GM12864 (cell line): ENCODE results near the gene ZNF683.

Experiments used
- DNase-seq: peaks from one replicate; pipeline ENCODE4 v3.0.0-alpha.2; 2011; ENCODE audit warnings: low read depth
- H3K4me3 ChIP-seq: 2 replicates; pipeline ENCODE4 v1.5.1; 2011; ENCODE audit warnings: mild to moderate bottlenecking, low read depth, low read length, control low read depth
- CTCF ChIP-seq: IDR thresholded peaks from 2 replicates; pipeline ENCODE4 v1.5.1; 2011; ENCODE audit warnings: low read depth, mild to moderate bottlenecking, moderate library complexity, low read length, control low read depth, inconsistent platforms; ENCODE audit errors: missing control alignments

Gene ZNF683

GRCh38 chr1:26317146-26317545 lies 55.4 kb downstream of the ZNF683 start:
- no peak for TF ChIP-seq CTCF
- no peak for DNase-seq
- H3K4me3 ChIP-seq, result peak overlapping the region; percentile 60; the same call in 1 of the 2 replicates

- H3K4me3 ChIP-seq, result no peak overlapping the region; the same call in 1 of the 2 replicates
- no peak for DNase-seq
- TF ChIP-seq CTCF, result no peak
Observed at GRCh38 chr1:26315874-26316850, 56.4 kb downstream of the ZNF683 start.

GRCh38 chr1:26314501-26314900 lies 58.0 kb downstream of the ZNF683 start:
- DNase-seq, result no peak
- no peak overlapping the region for H3K4me3 ChIP-seq
- TF ChIP-seq CTCF, result no peak
